ENCODE measurements around the gene SLC51A.
"Not testable (repeated sequence)": the region's sequence is repeated elsewhere in the genome, so short reads cannot be mapped to it uniquely, and the experiment has no call there.

Gene SLC51A

DNA sequence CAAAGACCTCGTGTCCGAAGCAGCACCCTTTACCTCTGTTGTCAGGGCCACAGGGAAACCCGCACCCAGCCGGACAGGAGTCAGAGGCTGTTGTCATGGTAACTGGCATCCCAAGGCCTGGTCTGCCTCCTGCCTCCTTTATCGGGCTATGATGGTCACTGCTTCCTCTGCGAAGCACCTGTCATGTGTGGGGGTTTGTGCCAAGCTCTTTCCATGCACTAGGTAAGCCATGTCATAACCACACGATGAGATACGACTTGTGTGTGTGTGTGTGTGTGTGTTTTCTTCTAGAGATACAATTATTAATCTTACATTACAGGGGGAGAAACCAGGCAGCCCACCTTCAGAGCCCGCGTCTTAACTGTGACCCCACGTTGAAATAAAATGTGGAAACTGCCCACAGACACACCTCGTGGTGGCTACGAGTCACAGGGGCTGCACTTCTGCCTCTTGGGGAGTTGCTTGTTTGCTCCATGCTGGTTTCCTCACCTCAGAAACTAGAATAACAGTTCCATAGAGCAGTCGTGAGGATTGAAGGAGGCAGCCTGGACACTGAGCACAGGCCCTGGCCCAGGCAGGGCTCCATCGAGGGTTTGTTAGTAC lies 23.1 kb upstream of the SLC51A start:
- DNase-seq (ENCODE audit: low read depth, low spot score), result no peak

DNA sequence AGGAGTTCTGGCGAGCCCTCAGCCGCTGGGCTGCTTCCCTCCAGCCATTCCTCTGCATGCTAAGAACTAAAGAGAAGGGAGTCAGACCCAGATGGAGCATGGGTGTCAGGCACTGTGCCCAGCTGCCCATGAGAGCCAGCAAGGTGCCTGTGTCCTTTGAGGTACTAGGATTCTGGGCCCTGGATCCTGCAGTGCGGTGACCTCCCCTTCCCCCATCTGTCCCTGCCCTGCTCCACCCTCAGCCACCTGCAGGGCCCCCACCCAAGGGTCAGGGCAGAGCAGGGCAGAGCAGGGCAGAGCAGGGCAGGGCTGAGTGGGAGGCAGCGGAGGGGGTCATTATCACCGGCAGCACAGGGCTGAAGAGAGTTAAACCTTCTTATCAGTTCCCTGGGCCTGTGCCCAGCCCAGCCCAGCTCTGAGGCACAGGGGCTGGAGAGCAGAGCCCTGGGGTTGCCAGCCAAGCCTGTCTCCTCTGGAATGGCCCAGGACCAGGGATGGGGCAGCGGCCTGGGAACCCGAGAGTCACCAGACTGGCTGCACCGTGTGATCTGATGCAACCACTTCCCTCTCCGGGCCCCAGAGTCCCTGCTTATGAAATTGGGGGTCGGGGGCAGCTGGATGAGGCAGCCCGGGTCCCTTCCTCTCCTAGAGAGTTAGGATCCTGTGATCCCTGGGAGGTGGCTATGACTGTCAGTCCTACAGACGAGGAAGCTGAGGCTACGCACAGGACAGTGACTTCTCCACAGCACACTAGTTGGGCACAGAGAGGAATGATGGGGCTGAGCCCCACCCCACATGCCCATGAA lies 22.4 kb upstream of the SLC51A start:
- peak; percentile 28 for DNase-seq (ENCODE audit: low read depth, low spot score)

DNA sequence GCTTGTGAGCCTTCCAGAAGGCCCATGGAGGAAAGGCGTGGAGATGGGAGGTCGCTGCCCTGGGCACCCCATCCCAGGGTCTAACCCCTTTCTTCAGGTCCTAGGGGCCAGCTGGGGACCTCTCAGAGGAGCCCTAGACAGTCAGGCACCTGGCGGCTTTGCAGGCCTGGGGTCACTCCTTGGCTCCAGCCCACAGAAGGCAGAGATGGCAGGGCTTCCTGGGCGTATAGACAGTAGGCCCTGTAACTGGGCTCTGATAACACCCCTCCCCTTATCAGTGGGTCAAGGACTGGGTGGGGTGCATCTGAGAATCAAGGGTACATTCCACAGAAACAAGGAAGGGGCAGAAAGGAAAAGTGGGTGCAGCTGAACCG lies 21.8 kb upstream of the SLC51A start:
- no peak for DNase-seq (ENCODE audit: low read depth, low spot score)

DNA sequence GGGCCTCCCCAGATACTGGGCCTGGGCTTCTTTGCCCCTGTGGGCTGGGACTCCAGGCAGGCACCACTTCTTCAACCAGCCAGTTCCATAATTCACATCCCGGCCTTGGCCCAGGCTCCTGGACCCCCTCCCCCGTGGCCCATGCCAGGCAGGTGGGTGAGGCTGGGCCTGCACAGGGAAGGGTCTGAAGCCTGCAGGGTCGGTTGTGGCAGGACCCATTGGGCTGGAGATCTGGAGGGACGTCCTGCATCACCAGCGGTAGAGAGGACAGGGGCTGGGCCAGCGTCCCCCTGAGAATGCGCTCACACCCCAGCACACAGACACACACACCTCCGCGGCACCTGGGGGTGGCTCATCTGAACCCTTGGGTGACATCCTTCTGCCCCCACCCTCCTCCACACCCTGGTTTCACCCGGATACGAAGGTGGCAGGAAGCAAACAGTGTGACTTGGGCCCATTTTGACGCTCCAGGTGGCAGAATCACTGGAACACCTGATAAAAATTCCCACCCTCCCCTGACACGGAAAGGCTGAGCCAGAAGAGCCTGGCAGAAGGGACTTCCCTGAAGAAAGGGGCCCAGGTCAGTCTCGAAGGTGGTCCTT lies 20.6 kb upstream of the SLC51A start:
- no peak for DNase-seq (ENCODE audit: low read depth, low spot score)

DNA sequence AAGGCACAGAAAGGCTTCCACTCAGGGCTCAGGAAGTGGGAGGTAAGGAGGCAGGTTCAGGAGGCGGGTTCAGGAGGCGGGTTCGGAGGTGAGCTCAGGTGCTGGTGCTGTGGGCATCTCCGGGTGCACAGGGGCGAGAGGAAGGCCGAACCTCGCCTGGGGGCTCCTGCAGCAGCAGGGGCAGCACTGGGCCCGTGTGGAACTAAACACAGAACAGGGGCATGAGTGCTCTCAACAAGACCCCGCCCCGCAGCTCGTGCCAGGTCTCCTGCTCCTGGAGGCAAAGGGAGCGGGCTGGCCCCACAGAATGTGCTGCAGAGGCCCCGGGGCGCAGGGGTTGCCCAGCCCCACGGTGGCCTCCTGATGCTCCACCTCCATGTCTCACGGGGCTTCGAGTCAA lies 18.8 kb upstream of the SLC51A start:
- DNase-seq (ENCODE audit: low read depth, low spot score), result no peak

DNA sequence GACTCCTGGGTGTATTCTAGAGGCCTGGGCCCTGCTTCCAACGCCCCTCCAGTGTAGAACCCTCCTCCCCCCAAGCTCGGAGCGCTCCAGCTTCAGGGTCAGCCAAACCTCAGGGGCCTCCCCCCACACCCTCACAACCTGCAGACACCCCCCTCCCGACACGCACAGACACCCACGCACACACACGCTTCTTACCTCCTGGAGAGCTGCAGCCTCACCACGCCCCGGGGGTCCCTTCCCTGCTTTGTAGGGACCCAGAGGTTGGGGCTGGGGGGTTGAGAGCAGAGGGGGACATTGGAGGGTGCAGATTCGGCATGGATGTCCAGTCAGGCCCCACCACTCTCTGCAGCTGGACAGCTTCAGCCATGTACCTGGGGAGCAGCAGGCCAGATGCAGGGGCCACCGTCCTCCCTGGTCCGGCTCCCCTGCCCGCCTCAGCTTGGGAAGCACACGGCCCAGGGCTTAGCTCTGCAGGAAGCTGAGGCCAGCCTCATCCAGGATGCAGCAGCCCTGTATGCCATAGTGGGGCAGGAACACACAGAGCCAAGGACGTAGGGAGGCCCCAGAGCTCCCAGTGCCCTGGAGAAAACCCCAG lies 18.2 kb upstream of the SLC51A start:
- DNase-seq (ENCODE audit: low read depth, low spot score), result no peak

DNA sequence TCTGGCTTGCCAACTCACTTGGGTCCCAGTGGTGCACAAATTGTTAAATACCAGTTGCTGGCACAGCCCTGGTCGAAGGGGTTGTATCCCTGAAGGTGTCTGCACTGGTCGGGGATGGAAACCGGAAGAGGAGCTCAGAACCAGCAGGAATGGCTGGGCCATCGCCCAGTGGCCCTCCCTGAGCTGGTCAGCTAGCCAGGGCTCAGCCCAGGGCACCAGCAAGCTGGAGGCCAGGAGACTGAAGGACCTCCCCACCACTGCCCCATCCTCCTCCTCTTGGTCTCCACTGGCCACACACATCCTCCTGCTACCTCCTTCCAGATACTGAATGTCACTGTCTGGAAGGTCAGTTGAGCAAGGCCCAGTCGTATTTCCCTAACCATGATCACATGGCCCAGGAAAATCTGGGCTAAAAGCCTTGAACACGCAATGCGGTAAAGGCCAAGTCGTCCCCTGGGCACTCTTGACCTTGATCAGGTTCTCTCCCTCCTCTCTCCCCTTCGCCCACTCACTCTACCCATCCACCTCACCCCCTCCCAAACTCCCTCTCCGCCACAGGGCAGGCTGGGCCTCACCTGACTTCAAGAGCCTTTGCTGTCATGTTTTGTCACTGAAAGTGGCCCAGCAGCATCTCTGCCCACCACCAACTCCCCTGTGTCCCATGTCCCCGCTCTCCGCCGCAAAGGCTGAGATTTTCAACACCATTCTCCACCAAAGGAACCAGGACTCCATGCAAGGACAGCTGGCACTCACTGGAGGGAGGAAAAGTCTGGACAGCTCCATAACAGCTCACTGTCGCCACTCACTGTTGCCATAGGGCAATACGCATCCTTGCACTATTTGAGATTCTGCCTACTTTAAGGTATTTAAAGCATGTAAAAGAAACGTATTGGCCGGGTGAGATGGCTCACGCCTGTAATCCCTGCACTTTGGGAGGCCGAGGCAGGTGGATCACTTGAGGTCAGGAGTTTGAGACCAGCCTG lies 17.3 kb upstream of the SLC51A start:
- DNase-seq (ENCODE audit: low read depth, low spot score), result no peak

DNA sequence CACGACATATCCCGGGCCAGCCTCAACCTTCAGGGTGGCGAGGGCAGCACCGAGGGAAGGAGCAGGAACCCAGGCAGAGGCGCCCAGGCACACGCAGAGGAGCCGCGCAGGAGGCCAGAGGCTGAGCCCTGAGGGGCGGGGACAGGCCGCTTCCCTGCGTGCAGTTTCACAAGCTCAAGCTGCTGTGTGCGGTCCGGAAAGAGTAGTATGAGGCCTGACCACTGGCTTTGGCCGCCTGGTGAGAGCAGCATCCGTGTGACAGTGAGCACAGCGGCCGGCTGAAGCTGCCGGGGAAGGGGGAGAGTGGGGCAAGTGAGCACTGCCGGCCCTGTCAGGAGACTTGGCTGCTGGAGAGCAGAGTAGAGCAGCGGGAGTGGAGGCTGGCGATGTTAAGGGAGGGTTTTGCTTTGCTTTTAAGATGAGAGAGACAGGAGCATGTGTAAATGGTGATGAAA lies 13.8 kb upstream of the SLC51A start:
- DNase-seq (ENCODE audit: low read depth, low spot score), result peak; percentile 41

DNA sequence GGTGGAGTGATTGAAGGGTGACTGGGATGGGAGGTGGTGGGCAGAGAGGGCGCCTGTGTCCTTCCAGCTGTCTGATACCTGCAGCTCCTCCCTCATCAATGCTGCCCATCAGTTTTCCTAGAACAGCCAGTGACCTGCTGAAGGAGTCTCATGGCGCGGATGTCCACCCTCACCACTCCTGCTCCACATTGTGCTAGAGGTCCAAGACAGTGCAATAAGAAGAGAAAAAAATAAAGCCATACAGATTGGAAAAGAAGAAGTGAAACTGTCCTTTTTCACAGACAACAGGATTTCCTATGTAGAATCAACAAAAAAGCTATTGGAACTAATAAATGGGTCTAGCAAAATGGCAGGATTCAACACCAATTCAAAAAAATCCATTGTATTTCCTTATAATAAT lies 12.5 kb upstream of the SLC51A start:
- DNase-seq (ENCODE audit: low read depth, low spot score), result no peak

DNA sequence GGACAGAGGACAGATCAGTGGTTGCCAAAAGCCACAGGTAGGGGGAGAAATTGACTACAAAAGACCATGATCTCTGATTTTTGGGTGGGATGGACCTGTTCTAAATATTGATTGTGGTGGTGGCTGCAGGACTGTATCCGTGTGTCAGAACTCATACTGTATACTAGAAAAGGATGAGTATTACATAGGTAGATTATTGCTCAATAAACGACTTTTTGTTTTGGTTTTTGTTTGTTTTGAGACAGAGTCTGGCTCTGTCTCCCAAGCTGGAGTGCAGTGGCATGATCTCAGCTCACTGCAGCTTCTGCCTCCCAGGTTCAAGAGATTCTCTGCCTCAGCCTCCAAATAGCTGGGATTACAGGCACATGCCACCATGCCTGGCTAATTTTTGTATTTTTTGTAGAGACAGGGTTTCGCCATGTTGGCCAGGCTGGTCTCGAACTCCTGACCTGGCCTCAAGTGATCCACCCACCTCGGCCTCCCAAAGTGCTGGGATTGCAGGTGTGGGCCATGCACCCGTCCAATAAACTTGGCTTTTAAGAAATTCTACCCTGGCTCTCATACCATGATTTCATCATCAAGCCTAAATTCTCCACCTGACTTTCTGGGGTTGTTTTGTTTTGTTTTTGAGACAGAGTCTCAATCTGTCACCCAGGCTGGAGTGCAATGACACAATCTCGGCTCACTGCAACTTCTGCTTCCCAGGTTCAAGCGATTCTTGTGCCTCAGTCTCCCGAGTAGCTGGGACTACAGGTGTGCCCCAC lies 10.7 kb upstream of the SLC51A start:
- not testable (repeated sequence) for DNase-seq (ENCODE audit: low read depth, low spot score)

DNA sequence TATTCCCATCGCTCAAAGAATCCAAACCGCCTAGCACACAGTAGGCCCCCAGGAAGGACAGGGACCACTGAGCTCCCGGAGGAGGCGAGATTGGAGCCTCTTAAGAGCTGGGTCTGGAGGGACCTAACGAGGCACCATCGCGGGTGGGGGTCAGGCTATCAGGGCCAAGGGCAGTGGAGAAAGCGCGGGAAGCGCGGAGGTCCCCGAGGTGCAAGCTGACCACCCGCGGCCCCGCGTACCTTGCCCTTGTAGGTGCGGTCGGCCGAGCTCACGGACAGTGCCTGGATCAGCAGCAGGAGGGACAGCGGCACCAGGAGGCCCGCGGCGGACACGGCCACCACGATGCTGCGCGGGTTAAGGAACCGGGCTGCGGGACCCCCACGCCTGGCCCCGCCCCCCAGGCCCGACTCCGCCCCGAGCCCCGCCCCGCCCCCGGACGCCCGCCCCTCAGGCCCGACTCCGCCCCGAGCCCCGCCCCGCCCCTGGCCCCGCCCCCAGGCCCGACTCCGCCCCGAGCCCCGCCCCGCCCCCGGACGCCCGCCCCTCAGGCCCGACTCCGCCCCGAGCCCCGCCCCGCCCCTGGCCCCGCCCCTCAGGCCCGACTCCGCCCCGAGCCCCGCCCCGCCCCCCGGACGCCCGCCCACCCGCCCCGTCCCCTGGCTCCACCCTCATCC lies 9.0 kb upstream of the SLC51A start:
- DNase-seq (ENCODE audit: low read depth, low spot score), result no peak

DNA sequence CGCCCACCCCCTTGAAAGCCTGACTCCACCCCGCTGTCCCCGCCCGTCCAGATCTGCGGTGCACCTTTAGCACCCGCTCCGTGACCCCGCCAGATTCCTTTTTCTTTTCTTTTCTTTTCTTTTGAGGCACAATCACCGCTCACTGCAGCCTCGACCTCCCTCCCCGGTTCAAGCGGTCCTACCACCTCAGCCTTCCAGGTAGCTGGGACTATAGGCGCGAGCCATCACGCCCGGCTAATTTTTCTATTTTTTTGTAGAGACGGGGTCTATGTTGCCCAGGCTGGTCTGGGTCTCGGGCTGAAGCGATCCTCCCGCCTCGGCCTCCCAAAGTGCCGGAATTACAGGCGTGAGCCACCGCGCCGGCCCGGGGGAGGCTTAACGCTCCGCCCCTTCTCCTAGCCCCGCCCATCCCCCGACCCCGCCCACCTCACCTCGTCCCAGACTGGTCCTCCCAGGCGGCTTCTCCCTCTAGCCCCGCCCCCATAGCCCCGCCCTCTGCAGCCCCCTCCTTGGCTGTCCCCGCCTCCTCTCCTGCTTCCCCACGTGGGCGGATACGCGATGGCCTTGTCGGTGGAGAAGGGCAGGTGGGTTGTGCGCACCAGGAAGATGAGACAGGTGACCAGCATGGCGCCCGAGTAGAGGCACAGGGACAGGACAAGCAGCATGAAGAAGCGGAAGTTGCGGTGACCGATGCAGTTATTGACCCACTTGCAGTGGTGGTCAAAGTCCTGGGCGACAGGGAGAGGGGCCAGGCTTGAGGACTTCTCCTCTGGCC lies 8.3 kb upstream of the SLC51A start:
- DNase-seq (ENCODE audit: low read depth, low spot score), result no peak

DNA sequence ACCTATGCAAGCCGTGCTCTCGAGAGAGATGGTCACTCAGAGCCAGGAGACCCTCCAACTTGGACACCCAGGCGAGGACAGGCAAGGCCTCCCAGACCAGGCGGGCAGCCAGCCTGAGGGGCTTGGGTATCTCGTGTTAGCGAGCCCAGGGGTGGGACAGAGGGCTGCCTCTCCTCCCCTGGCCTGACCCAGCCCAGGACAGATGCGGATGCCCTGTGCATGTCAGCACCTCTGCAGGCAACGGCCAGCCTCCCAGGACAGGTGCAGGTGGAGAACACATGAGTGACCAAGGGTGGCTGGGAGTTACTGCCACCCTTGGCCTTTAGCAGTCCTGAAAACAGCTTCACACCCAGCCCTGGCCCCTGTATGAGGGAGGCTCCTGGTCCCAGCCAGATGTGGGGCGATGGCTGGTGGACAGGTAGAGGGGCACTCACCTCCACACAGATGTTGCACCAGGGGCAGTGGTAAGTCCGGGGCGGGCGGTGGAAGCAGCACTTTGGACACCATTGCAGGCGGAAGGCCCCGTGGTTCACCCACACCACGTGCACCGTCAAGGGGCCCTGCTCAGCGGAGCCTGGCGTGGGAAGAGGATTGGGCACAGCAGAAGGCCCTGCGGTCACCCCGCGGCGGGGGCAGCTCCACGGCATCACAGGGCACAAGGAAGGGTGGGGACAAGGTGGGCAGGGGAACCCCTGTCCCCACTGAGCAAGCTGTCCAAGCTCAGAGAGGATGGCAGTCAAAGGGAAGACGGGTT lies 7.2 kb upstream of the SLC51A start:
- no peak for DNase-seq (ENCODE audit: low read depth, low spot score)

DNA sequence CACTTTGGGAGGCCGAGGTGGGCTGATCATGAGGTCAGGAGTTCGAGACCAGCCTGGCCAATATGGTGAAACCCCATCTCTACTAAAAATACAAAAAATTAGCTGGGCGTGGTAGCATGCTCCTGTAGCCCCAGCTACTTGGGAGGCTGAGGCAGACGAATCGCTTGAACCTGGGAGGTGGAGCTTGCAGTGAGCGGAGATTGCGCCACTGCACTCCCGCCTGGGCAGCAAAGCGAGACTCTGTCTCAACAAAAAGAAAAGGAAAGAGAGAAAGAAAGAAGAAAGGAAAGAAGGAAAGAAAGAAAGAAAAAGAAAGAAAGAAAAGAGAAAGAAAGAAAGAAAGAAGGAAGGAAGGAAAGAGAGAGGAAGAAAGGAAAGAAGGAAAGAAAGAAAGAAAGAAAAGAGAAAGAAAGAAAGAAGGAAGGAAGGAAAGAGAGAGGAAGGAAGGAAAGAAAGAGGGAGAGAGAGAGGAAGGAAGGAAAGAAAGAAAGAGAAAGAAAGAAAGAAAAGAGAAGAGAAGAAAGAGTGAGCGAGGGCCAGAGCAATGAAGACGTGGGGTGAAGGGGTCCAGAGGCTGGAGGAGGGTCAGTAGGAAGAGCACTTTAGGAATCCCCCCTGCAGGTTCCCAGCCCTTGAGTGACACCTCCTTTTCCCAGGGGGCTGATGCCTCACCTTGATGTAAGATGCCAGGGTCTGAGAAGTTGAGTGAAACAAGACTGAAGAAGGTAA lies 6.2 kb upstream of the SLC51A start:
- DNase-seq (ENCODE audit: low read depth, low spot score), result not testable (repeated sequence)

DNA sequence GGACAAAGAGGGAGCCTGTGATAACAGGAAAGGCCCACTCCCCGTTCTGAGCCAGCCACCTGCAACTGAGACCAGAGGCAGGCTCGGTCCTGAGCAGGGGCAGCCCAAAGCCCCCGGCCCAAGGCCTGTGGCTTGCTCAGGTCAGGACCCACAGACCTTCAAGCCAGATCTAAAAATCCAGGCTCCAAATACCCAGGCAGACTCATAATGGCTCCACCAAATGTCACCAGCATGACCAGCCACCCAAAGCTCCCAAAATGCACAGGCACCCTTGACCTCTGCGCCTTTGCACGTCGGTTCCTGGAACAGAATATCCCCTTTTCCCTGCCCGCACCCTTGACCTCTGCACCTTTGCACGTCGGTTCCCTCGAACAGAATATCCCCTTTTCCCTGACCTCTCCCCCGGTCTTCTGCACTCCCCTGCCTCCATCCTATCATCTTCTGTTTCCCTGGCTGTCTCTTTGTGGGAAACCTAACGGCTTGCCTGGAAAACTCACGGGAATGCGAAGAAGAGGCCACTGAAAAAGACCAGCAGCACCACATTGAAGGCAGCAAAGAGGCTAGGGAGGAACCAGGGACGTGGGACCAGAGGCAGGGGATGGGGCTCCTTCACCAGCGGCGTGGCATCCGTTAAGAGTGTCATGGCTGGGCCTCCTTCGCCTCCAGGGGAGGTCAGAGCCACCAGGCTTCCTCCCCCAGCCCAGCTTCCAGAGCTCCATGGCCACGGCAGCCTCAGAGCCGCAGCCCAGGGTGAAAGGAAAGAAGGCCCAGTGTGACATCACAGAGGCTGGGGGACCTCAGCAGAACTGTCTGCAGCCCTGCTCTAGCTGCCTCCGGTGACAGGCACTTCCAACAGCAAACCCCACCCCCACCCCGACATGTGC lies 5.4 kb upstream of the SLC51A start, which contains the start of gene ZDHHC19:
Gene ZDHHC19 (minus strand): TSS at position 728 of the 884 bp plus-strand sequence. CDS start 85 bp downstream, at position 643.
- DNase-seq (ENCODE audit: low read depth, low spot score), result no peak

DNA sequence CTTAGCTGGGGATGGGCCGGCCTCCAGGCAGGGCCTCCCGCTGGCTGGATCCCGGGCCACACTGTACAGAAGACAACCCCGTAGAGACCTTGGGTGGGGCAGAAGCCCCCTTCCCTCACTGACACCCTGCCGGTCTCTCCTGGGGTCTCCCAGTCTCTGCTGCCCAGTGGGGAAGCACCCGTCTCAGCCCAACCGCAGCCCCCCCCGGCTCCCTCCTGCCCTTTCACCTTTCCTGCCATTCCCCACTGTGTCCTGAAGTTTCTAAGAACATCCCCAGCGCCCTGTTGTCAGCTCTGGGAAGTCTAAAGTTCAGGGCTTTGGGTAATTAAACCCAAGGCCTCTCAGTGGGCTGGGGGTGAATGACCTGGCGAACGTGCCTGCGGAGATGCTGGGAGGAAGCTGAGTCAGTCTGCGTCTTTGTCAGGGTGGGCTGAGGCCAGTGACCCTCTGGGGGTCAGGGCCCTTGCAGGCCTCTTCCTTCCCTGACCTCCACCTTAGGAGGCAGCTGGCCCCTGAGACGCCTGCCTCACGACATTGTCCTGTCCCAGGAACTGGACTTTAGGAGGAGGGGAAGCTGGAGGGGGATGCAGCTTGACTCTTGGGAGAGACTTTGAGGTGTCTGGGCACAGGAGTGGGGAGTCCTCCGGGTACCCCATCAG lies 1.4 kb upstream of the SLC51A start:
- no peak for DNase-seq (ENCODE audit: low read depth, low spot score)
